Adrenal gland (tissue), 5 donors: ENCODE measurements around the gene CFAP65.
A peak's percentile ranks its signal among the peaks of the same experiment; 100 is the strongest.

ENCODE experiments used
- CTCF ChIP-seq, 6 experiments: fragments of 450-650 bp in 4 of 6; fragments of 200-600 bp in 2 of 6; sonication (generic) in 1 of 6; IDR thresholded peaks; 1 replicate in 5 of 6; 2 replicates in 1 of 6; pipeline versions ENCODE4 v1.5.1 to v1.8.0; 2016 to 2021; ENCODE audit warnings: antibody characterized with exemption in 6 of 6, mild to moderate bottlenecking in 2 of 6, moderate library complexity in 1 of 6
- POLR2A ChIP-seq, 2 donors: fragments of 450-650 bp; IDR thresholded peaks; one replicate each; pipeline ENCODE4 v1.6.1; 2017; ENCODE audit warnings: antibody characterized with exemption in 2 of 2, mild to moderate bottlenecking in 2 of 2, moderate library complexity in 1 of 2
- donor health status: DM: no; HTN: no; CAD: no.

GRCh38 chr2:218964041-218964771 lies 77.1 kb downstream of the CFAP65 start:
- TF ChIP-seq POLR2A (IDR thresholded peaks at IDR 0.05) (peak in 1 of 2 donors; percentile 10), CTCF (IDR thresholded peaks at IDR 0.05) (no peak)
